Epithelial cell of prostate (primary cell): ENCODE results near the gene DPP6.

ENCODE experiments used
- DNase-seq: peaks from one replicate; pipeline ENCODE4 v3.0.0-alpha.2; 2011; ENCODE audit warnings: low read depth, low spot score
- H3K27ac ChIP-seq: fragments of 450-650 bp; 2 replicates; pipeline ENCODE4 v1.5.1; 2017; ENCODE audit warnings: mild to moderate bottlenecking

Gene DPP6

GRCh38 chr7:154387252-154387651 is 335.1 kb downstream of the DPP6 start:
- no peak overlapping the region for H3K27ac ChIP-seq
- DNase-seq: no peak

DNA sequence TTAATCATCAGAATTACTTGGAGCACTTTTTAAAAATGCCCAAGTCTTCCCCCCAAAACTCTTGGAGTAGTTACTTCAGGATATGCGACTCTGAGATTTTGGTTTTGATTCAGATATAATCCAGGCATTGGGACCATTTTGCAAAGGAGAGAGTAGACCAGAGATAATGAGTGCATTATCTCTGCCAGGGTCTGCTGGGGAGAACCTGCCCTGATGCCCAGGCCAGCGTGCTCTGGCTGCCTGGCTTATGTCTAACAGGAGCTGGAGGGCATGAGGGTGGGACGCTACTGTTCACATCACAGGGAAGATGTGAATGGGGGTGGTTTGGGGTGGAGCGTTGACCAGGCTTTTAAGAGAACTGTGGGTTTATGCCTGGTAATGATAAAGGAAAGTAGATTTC is 336.2 kb downstream of the DPP6 start:
- no peak overlapping the region for H3K27ac ChIP-seq
- DNase-seq: no peak

DNA sequence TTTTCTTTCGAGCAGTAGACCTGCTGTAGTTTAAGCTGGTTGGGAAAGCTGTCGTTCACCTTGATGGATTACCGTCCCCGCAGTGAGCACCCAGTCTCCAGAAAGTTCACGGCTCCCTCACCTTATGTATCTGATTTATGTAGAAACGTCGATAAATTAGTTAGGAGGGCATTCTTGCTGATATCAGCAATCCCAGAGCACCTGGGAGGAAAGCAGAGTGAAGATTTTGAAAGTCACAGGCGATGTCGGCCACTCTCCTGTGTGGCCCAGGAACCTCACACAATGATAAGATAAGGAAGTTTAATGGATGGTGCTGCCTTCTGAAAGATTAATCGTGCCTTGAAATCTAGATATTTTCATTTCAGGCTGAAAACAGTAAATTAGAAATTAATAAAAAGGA is 336.8 kb downstream of the DPP6 start:
- H3K27ac ChIP-seq: no peak overlapping the region
- no peak for DNase-seq

GRCh38 chr7:154390961-154391360 is 338.8 kb downstream of the DPP6 start:
- no peak for DNase-seq
- no peak overlapping the region for H3K27ac ChIP-seq

- no peak overlapping the region for H3K27ac ChIP-seq
- no peak for DNase-seq
Measured at GRCh38 chr7:154394804-154395203, 342.6 kb downstream of the DPP6 start.

DNA sequence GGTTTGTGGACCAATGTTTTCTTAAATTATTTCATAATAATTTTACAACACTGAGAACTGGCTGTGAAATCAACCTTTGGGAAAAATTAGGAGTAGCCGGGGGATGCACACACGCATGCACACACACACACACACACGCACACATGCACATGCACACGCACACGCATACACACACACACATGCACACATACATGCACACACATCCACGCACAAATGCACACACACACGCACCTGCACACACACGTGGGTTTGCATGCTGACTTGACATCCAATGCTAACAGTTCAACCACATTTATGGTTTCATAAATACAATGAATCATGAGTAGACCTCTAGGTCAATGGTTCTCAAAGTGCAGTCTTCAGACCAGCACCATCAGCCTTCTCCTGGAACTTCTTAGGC is 354.1 kb downstream of the DPP6 start:
- no peak for DNase-seq
- no peak overlapping the region for H3K27ac ChIP-seq

GRCh38 chr7:154409703-154410311 is 357.6 kb downstream of the DPP6 start:
- no peak for DNase-seq
- H3K27ac ChIP-seq: no peak overlapping the region

- no peak for DNase-seq
- no peak overlapping the region for H3K27ac ChIP-seq
Measured at GRCh38 chr7:154412105-154412504, 359.9 kb downstream of the DPP6 start.

DNA sequence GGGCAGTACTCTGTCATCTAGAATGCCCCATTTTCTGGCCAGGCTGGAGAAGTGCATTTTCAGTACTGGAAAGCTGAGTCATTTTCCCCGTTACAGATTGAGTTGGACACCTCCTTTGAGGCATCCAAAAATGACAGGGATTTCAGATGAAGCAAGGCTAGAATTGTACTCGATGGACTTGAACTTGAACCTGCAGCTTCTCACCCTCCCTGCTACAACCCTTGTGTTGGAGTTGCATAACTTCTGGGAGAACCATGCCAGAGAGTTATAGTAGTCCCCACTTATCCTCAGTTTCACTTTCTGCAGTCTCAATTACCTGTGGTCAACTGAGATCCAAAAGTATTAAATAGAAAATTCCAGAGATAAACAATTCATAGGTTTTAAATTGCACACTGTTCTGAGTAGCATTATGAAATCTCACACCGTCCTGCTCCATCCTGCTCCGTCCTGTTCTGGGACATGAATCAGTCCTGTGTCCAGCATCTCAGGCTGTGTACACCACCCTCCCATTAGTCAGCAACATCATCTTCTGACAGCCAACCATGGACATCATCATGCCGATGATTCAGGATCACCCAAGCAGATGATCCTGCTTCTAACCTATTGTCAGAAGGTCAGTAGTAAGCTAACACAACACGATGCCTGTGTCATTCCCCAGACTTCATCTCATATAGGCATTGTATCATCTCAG is 363.7 kb downstream of the DPP6 start:
- no peak overlapping the region for H3K27ac ChIP-seq

DNA sequence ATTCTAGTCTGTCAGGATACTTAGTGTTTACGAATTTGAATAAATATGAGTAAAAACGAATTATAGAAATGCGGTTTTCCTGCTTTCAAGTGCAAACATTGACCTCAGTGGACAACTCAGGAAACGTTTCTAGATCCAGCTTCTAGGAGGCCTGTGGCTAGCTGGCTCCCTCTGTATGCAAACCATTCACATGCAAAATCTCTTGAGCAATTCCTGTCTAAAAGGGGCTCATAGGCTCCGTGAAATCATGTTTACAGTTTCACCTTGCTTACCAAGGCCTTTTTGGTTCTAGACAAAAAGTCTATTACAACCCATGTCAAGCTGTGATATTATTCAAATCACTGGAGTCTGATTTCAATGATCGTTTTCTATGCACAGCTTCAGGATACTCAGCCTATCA is 364.5 kb downstream of the DPP6 start:
- no peak for DNase-seq

More for the DNA sequence above, 363.7 kb downstream of the DPP6 start:
- no peak for DNase-seq

DNA sequence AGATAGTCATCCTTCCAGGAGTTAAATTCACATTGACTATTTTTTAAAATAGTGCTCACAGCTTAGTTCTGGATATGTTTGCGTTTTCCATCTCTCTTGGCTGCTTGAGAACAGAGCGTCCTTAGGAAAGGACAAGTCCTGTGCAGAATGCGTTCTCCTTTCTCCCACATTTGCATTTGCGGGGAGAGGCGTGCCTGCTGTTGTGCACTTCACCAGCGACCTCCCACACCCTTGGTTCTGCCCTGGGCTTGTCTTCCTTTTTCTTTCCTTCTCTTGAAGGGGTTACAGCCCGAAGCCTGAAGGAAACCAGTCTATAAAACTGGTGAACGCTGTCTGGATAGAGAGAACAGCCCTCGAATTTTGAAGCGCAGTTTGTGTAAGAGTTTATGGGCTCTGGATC is 367.1 kb downstream of the DPP6 start:
- H3K27ac ChIP-seq: no peak overlapping the region
- DNase-seq: no peak

More for the DNA sequence above, 364.5 kb downstream of the DPP6 start:
- H3K27ac ChIP-seq: no peak overlapping the region

DNA sequence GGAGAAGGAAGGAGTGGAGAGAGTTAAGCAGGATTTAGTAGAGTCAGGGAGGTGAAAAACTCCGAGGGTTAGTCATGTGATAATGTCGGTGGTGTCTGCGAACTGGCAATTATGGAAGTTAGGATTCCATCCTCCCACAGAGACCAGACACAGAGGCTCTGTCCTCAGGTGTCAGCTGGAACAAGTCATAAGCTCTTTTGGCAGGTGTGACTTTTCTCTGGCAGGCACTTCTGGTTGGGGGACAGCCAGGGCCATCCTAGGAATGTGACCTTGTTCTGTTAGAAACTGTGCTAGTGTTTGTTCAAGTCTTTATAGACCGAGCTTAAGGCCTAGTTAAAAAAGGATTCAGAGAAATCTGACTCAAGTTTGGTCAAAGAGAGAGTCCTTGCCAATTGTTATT is 371.0 kb downstream of the DPP6 start:
- DNase-seq: no peak
- H3K27ac ChIP-seq: no peak overlapping the region

- H3K27ac ChIP-seq: no peak overlapping the region
- no peak for DNase-seq
Measured at GRCh38 chr7:154424350-154424749, 372.2 kb downstream of the DPP6 start.

- DNase-seq: no peak
- H3K27ac ChIP-seq: no peak overlapping the region
Measured at GRCh38 chr7:154425271-154425670, 373.1 kb downstream of the DPP6 start.

- H3K27ac ChIP-seq: no peak overlapping the region
- DNase-seq: no peak
Measured at GRCh38 chr7:154426778-154427177, 374.6 kb downstream of the DPP6 start.

DNA sequence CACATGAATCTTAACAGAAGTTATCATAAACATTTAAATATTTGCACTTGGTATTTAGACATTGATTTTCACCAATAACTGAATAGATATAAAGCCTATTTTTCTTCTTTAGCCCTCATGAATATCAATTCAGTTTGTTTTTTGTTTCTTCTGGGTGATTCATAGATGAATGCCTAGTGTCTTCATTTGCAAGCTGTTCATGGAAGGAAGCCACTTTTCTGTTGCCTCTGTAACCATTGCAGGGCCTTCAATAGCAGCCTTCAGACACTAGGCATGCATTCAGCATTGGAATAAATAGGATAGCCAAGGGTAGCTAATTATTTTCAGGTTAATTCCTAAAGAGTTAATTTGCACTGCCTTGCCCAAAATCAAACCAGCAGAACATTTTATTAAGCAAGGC is 375.3 kb downstream of the DPP6 start:
- no peak for DNase-seq
- no peak overlapping the region for H3K27ac ChIP-seq

- H3K27ac ChIP-seq: no peak overlapping the region
- no peak for DNase-seq
Measured at GRCh38 chr7:154429666-154430404, 377.6 kb downstream of the DPP6 start.

DNA sequence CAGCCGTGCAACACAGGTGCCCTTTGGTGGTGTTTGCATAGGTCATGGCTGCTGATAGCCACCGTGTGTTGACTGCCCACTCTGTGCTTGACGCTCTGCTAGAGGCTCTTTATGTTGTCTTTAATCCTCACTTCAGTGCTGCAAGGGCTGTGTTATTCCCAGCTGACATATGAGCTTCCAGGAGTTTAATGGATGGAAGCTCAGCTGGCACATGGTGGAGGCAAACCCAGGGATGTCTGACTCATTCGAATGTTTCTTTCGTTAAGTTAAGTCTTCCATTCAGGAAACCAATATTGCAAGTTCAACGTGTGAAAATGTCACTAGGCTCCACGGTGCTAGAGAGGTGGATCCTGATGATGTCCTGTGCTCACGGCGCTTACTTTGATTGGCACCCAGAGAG is 378.4 kb downstream of the DPP6 start:
- H3K27ac ChIP-seq: no peak overlapping the region
- DNase-seq: no peak

DNA sequence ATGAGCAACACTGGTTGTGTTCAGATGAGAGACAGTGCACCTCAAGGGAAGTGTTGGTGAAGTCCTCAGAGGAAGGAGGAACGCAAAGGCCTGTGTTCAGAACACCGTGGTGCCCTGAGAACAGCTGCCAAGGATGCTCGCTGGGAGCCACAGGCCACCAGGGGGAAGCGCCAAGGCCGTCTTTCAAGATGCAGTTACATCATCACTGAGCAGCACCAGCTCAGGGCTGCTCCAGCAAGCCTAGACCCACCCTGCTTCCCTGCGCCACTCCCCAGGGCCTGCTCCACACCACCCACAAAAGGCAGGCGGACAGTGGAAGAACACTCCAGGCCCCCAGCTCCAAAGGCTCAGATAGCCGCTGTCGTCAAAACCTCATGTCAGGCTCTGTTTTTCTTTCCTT is 378.8 kb downstream of the DPP6 start:
- no peak overlapping the region for H3K27ac ChIP-seq
- DNase-seq: no peak

GRCh38 chr7:154433632-154434598 is 381.7 kb downstream of the DPP6 start:
- H3K27ac ChIP-seq: no peak overlapping the region
- DNase-seq: no peak
